Measurements from ENCODE around the gene KIF13A.

- no peak for TF ChIP-seq CTCF (IDR thresholded peaks at IDR 0.05; ENCODE audit: low read depth, low read length)
- TF ChIP-seq EZH2phosphoT487 (IDR thresholded peaks at IDR 0.05; ENCODE audit: low read depth): no peak
Measured at GRCh38 chr6:17914651-17915050, 72.8 kb downstream of the KIF13A start.
